NCI-H748 treated with DMSO at 0.1 percent for 48 hours (cell line): Measurements from ENCODE around the gene ZNF48.

Source experiments
- DNase-seq: peaks from one replicate; lab custom pipeline; 2025; lab: John Stamatoyannopoulos, UW

Gene ZNF48

GRCh38 chr16:30444231-30445148, 49.3 kb downstream of the ZNF48 start:
- no peak for DNase-seq

- DNase-seq = no peak
These were observed 49.9 kb downstream of the ZNF48 start for GRCh38 chr16:30445149-30445407.

GRCh38 chr16:30445408-30446202, 50.4 kb downstream of the ZNF48 start, which contains the start of gene SEPHS2:
Gene SEPHS2, minus strand, starts transcription at chr16:30445874. Its CDS starts 147 bp downstream, at chr16:30445727.
- peak; percentile 64 for DNase-seq

- no peak for DNase-seq
These were observed 51.0 kb downstream of the ZNF48 start for GRCh38 chr16:30446203-30446595.

DNA sequence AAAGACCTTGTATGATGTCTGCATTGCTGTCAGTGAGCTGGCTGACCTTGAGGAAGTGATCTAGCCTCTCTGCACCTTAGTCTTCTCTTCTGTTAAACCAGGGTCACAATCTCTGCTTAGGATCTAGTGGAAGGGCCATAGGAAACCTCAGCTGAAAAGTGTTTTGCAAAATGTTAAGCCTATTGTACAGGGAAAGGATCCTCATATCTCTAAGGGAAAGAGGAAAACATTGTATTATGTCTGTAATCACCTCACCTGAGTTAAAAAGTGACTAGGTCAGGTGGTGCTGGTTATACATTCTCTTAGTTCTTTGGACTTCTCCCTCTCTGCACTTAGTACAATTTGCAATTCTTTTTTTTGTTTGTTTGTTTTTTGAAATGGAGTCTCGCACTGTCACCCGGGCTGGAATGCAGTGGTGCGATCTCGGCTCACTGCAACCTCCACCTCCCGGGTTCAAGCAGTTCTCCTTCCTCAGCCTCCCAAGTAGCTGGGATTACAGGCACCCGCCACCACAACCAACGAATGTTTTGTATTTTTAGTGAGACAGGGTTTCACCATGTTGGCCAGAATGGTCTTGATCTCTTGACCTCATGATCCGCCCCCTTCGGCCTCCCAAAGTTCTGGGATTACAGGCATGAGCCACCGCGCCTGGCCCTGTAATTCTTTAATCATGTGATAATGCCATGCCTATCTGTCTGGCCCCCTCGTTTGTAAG, 52.4 kb downstream of the ZNF48 start:
- no peak for DNase-seq

- DNase-seq = no peak
These were observed 53.9 kb downstream of the ZNF48 start for GRCh38 chr16:30449116-30449435.
